ENCODE results near the gene PITX1.

DNA sequence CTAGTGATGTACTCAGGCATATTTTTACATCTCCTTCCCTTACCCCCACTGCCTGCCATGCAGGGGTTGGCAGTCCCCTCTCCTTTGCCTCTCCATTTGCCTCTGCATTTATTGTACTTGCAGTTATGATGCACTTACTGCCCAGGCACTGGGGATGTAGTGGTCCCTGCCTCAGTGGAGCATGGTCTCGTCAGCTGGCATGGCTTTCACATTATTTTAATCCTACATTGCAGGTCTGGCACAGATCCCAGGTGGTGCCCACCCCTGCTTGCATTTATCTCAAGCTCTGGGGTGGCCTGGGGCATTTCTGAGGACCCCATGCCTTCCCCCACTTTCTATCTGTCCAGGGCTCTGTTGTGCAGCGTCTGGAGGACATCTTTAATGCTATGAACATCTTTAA is 23.2 kb upstream of the PITX1 start:
- TF ChIP-seq, protein P1, sequence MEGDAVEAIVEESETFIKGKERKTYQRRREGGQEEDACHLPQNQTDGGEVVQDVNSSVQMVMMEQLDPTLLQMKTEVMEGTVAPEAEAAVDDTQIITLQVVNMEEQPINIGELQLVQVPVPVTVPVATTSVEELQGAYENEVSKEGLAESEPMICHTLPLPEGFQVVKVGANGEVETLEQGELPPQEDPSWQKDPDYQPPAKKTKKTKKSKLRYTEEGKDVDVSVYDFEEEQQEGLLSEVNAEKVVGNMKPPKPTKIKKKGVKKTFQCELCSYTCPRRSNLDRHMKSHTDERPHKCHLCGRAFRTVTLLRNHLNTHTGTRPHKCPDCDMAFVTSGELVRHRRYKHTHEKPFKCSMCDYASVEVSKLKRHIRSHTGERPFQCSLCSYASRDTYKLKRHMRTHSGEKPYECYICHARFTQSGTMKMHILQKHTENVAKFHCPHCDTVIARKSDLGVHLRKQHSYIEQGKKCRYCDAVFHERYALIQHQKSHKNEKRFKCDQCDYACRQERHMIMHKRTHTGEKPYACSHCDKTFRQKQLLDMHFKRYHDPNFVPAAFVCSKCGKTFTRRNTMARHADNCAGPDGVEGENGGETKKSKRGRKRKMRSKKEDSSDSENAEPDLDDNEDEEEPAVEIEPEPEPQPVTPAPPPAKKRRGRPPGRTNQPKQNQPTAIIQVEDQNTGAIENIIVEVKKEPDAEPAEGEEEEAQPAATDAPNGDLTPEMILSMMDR (conservative IDR thresholded peaks at IDR 0.05), result no peak
- no peak for TF ChIP-seq ZFX (IDR thresholded peaks at IDR 0.05)
